Suprapubic skin (tissue), 3 donors: ENCODE measurements around the gene MAGI1.

Experiments
- CTCF ChIP-seq, 2 donors: fragments of 200-600 bp in 1 of 2; fragments of 450-650 bp in 1 of 2; sonication (generic) in 1 of 2; IDR thresholded peaks; one replicate each; pipeline ENCODE4 v1.5.1; 2016 to 2019; ENCODE audit warnings: antibody characterized with exemption in 2 of 2, mild to moderate bottlenecking in 1 of 2, moderate library complexity in 1 of 2
- EP300 ChIP-seq: sonication (generic); formaldehyde crosslinking; IDR thresholded peaks from one replicate; pipeline ENCODE4 v1.6.1; 2017; ENCODE audit warnings: antibody characterized with exemption
- POLR2A ChIP-seq, 2 donors: fragments of 450-650 bp; IDR thresholded peaks; one replicate each; pipeline ENCODE4 v1.6.1; 2017; ENCODE audit warnings: antibody characterized with exemption in 2 of 2, mild to moderate bottlenecking in 2 of 2, moderate library complexity in 2 of 2

DNA sequence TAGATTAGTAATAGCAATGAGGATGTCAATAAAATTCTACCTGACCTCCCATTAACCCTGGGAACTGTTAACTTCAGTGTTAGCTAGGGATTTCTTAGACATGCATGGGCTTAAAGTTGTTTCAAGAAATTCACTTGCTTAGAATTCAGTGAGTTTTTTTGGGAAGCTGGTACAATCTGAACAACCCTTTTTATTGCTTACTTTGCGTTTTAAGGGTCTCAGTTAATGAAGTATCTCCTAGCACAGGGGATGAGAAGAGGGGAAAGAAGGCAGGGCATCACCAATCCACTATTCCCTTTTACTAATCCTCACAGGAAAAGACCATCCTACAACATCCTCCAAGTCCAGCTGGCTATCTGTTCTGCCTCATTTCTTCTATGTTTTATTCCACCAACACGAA is 334.9 kb downstream of the MAGI1 start:
- TF ChIP-seq POLR2A (IDR thresholded peaks at IDR 0.05) (no peak), CTCF (IDR thresholded peaks at IDR 0.05) (no peak), EP300 (no peak)
